Glutamatergic neuron (in vitro differentiated cells): ENCODE results near the gene FCHSD1. TPM values are rescaled to one million over a fixed set of nuclear protein-coding genes. Genes with fewer than 3 reads are reported as not detected.
"Not testable (repeated sequence)": the region's sequence is repeated elsewhere in the genome, so short reads cannot be mapped to it uniquely, and the experiment has no call there.

ENCODE experiments used
- DNase-seq: peaks from one replicate; pipeline ENCODE4 v3.0.0; 2022
- H3K27ac Mint-ChIP-seq: one replicate; pipeline ENCODE4 v1.8.0; 2020; ENCODE audit warnings: mild to moderate bottlenecking, mixed read lengths, inconsistent platforms; ENCODE audit not compliant: unreplicated experiment
- H3K27me3 Mint-ChIP-seq: one replicate; pipeline ENCODE4 v1.8.0; 2020; ENCODE audit warnings: mild to moderate bottlenecking, moderate library complexity, mixed read lengths, inconsistent platforms; ENCODE audit not compliant: unreplicated experiment
- H3K36me3 Mint-ChIP-seq: one replicate; pipeline ENCODE4 v1.8.0; 2020; ENCODE audit warnings: mild to moderate bottlenecking, mixed read lengths, inconsistent platforms; ENCODE audit not compliant: unreplicated experiment
- H3K4me1 Mint-ChIP-seq: one replicate; pipeline ENCODE4 v1.8.0; 2020; ENCODE audit warnings: mild to moderate bottlenecking, low read depth, mixed read lengths, inconsistent platforms; ENCODE audit not compliant: unreplicated experiment
- H3K4me3 Mint-ChIP-seq: one replicate; pipeline ENCODE4 v1.8.0; 2020; ENCODE audit warnings: mild to moderate bottlenecking, mixed read lengths, inconsistent platforms; ENCODE audit not compliant: unreplicated experiment
- H3K9me3 Mint-ChIP-seq: one replicate; pipeline ENCODE4 v1.8.0; 2020; ENCODE audit warnings: mild to moderate bottlenecking, moderate library complexity, mixed read lengths, inconsistent platforms; ENCODE audit not compliant: unreplicated experiment
- CTCF ChIP-seq: fragments of 200-600 bp; sonication (generic); IDR thresholded peaks from one replicate; pipeline ENCODE4 v1.5.0; 2021; ENCODE audit not compliant: partially characterized antibody, unreplicated experiment
- total RNA-seq: library from RNA; stranded (reverse); fragmentation: NEBNext Ultra II Directional; extraction: Animal tissue kit (Norgen Biotek cat#: 25700); gene quantifications from one replicate; pipeline ENCODE4 v1.2.1, GENCODE V29; 2021; ENCODE audit not compliant: unreplicated experiment

FCHSD1 gene
- total RNA-seq, 1 donor from 2014 or later = 25.8 TPM

DNA sequence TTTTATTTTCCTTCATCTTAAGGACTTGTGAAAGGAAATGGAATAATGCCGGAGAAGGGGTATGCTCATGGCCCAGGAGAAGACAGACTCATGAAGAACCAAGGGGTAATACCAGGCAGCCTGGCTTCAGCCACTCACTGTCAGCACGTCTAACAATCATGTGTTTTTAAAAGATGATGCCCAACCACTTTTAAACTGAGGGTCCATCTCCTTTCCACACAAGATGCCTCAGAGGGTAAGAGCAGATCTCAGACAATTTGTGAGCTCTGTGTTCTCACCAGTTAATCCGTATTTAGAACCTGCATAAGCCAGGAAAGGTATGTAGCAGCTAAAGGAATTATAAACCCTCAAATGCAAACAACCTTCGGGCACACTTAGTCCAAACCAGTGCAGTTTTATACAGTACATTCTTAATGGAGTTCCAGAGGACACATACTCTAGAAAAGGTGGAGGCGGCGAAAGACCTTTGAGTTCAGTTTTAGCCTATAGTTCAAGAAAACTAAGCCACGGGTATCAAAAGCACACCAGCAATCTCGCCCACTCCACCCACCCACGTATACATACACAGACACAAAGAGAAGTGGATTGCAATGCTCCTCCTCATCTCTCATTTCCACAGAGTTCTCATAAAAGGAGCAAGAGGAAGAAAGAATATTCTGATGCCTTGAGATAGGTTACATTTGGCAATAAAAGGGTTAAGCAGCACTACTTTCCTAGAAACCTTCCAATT, 35.1 kb downstream of the FCHSD1 start:
- H3K9me3 Mint-ChIP-seq = peaks cover 3% of the 10 kb centered on the region
- H3K36me3 Mint-ChIP-seq = no peaks in the 10 kb centered on the region
- H3K4me1 Mint-ChIP-seq = peaks cover 13% of the 10 kb centered on the region
- H3K4me3 Mint-ChIP-seq = peak overlapping the region; percentile 13
- TF ChIP-seq CTCF = no peak
- H3K27ac Mint-ChIP-seq = no peak overlapping the region
- no peaks in the 10 kb centered on the region for H3K27me3 Mint-ChIP-seq
- DNase-seq = no peak

DNA sequence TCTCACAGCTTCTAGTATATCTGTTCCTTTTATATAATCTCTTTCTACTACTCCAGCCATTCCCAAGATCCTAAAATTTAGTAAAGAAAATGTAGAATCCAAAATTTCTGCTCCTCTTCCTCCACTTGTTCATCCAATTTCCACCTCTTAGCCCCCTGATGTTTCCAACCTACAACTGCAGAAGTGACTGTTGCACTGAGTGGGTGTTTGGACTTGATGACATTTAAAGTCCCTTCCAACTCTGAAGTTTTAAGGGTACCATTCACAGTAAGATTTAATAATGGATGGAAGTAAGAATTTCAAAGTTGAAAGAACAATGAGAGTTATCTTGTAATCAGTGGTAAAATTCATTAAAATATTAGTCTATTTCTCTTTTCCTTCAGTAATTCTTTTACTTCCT, 37.9 kb downstream of the FCHSD1 start:
- peaks cover 3% of the 10 kb centered on the region for H3K9me3 Mint-ChIP-seq
- H3K4me3 Mint-ChIP-seq = no peak overlapping the region
- no peak overlapping the region for H3K27ac Mint-ChIP-seq
- peaks cover 13% of the 10 kb centered on the region for H3K4me1 Mint-ChIP-seq
- H3K27me3 Mint-ChIP-seq = no peaks in the 10 kb centered on the region
- no peak for DNase-seq
- TF ChIP-seq CTCF = no peak
- no peaks in the 10 kb centered on the region for H3K36me3 Mint-ChIP-seq

- Mint-ChIP-seq H3K27ac (no peak overlapping the region), H3K27me3 (no peaks in the 10 kb centered on the region), H3K4me3 (no peak overlapping the region), H3K4me1 (peaks cover 8% of the 10 kb centered on the region), H3K9me3 (no peaks in the 10 kb centered on the region), H3K36me3 (no peaks in the 10 kb centered on the region)
- DNase-seq = no peak
- no peak for TF ChIP-seq CTCF
Measured at GRCh38 chr5:141611289-141611688, 39.9 kb downstream of the FCHSD1 start.

GRCh38 chr5:141609921-141610320, 41.3 kb downstream of the FCHSD1 start:
- not testable (repeated sequence) for H3K27ac Mint-ChIP-seq, H3K4me3 Mint-ChIP-seq, H3K4me1 Mint-ChIP-seq, H3K36me3 Mint-ChIP-seq, H3K27me3 Mint-ChIP-seq, DNase-seq, H3K9me3 Mint-ChIP-seq

GRCh38 chr5:141609044-141609443, 42.2 kb downstream of the FCHSD1 start:
- H3K36me3 Mint-ChIP-seq = no peaks in the 10 kb centered on the region
- no peak for TF ChIP-seq CTCF
- H3K27me3 Mint-ChIP-seq = no peaks in the 10 kb centered on the region
- no peak overlapping the region for H3K27ac Mint-ChIP-seq
- no peaks in the 10 kb centered on the region for H3K9me3 Mint-ChIP-seq
- peaks cover 7% of the 10 kb centered on the region for H3K4me1 Mint-ChIP-seq
- H3K4me3 Mint-ChIP-seq = no peak overlapping the region
- DNase-seq = no peak
